ENCODE results near the gene NF1. TPM values are rescaled to one million over a fixed set of nuclear protein-coding genes. Genes with fewer than 3 reads are reported as not detected.

Gene NF1
- total and polyA plus RNA-seq, 2 of the 13 experiments (the other 11 are each of a cell fraction or from before 2014, with no cell fraction given) = 21.5 to 26.5 TPM

DNA sequence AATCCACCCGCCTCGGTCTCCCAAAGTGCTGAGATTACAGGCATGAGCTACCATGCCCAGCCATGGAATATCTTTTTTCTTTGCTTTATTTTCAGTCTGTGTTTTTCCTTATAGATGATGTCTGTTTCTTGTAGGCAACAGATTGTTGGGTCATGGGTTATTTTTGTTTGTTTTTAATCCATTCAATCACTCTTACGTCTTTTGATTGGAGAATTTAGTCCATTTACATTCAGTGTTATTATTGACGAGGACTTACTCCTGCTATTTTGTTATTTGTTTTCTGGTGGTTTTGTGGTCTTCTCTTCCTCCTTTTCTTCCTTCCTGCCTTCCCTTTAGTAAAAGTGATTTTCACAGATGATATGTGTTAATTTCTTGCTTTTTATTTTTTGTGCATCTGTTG is 146.3 kb downstream of the NF1 start:
- H3K9ac ChIP-seq (ENCODE audit: insufficient read depth, low read depth, low read length) = no peak overlapping the region
- H3K27me3 ChIP-seq (ENCODE audit: control insufficient read depth in 1 of 2, insufficient read depth in 2 of 2, low read length in 2 of 2) = no peaks in the 10 kb centered on the region
- in situ Hi-C loops (cut with HindIII; ENCODE audit: extremely low pct_ligation_motif_present, low pct_unique_long_range_greater_than_20kb) = no loop called here
- H4K20me1 ChIP-seq (ENCODE audit: insufficient read depth, low read length) = no peaks in the 10 kb centered on the region; the same call in 1 of the 2 replicates
- no peaks in the 10 kb centered on the region for H3K9me3 ChIP-seq (ENCODE audit: low read length)
- intact Hi-C loops (cut with micrococcal nuclease; ENCODE audit: unreplicated experiment) = no loop called here
- WGBS (ENCODE audit: low lambda C conversion rate) = 94% methylated on average over 4 of the region's 4 CpGs
- no peaks in the 10 kb centered on the region for H3K79me2 ChIP-seq (ENCODE audit: insufficient read depth, low read length)
- H3K27ac ChIP-seq (ENCODE audit: extremely low read length, insufficient read depth, low read length) = no peak overlapping the region
- CTCF ChIA-PET (ENCODE audit: low intra/inter-chr PET ratio, low total read pairs) = no interaction called here
- BruUV-seq (replicated peaks) = no TSS peak
- H3K36me3 ChIP-seq (replicated peaks in 1 of 2; ENCODE audit: control insufficient read depth in 1 of 2, insufficient read depth in 2 of 2, low read length in 2 of 2) = peaks cover 13 to 46% of the 10 kb centered on the region in 2 experiments
- no peak overlapping the region for H3K4me3 ChIP-seq (replicated peaks in 1 of 3; ENCODE audit: insufficient read depth in 1 of 3, low read depth in 2 of 3, low read length in 3 of 3)
- no peaks in the 10 kb centered on the region for H3K4me1 ChIP-seq (ENCODE audit: insufficient read depth, low read length)
- no peak for DNase-seq (ENCODE audit: low spot score)
- no peak overlapping the region for H3K4me2 ChIP-seq (ENCODE audit: low read depth, low read length)
- POLR2A ChIA-PET = no interaction called here
- H2AFZ ChIP-seq (ENCODE audit: low read length) = no peak overlapping the region
- ATAC-seq = no peak
- no peak for FAIRE-seq
- TF ChIP-seq ZNF678 (CRISPR knock-in tag; IDR thresholded peaks at IDR 0.05) = no peak
- no peak for TF ChIP-seq ZNF724P (CRISPR knock-in tag; IDR thresholded peaks at IDR 0.05; ENCODE audit: borderline replicate concordance)
- no peak for TF ChIP-seq ZNF746 (CRISPR knock-in tag; IDR thresholded peaks at IDR 0.05)
- TF ChIP-seq, protein P1, sequence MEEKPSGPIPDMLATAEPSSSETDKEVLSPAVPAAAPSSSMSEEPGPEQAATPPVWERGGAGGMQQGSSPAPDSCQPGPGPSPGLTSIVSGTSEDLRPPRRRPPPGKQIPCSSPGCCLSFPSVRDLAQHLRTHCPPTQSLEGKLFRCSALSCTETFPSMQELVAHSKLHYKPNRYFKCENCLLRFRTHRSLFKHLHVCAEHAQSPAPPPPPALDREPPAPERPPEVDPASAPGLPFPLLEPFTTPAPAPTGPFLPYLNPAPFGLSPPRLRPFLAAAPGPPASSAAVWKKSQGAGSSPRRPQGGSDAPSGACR (CRISPR knock-in tag; IDR thresholded peaks at IDR 0.05) = no peak
- no peak for TF ChIP-seq TOE1 (CRISPR knock-in tag; IDR thresholded peaks at IDR 0.05)
- no peak for TF ChIP-seq ZBTB42 (CRISPR knock-in tag; IDR thresholded peaks at IDR 0.05)
- TF ChIP-seq, protein P2, sequence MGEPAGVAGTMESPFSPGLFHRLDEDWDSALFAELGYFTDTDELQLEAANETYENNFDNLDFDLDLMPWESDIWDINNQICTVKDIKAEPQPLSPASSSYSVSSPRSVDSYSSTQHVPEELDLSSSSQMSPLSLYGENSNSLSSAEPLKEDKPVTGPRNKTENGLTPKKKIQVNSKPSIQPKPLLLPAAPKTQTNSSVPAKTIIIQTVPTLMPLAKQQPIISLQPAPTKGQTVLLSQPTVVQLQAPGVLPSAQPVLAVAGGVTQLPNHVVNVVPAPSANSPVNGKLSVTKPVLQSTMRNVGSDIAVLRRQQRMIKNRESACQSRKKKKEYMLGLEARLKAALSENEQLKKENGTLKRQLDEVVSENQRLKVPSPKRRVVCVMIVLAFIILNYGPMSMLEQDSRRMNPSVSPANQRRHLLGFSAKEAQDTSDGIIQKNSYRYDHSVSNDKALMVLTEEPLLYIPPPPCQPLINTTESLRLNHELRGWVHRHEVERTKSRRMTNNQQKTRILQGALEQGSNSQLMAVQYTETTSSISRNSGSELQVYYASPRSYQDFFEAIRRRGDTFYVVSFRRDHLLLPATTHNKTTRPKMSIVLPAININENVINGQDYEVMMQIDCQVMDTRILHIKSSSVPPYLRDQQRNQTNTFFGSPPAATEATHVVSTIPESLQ (CRISPR knock-in tag; conservative IDR thresholded peaks at IDR 0.05) = no peak
- no peak for TF ChIP-seq ZNF567 (CRISPR knock-in tag; IDR thresholded peaks at IDR 0.05; ENCODE audit: borderline replicate concordance)
- TF ChIP-seq, protein P3, sequence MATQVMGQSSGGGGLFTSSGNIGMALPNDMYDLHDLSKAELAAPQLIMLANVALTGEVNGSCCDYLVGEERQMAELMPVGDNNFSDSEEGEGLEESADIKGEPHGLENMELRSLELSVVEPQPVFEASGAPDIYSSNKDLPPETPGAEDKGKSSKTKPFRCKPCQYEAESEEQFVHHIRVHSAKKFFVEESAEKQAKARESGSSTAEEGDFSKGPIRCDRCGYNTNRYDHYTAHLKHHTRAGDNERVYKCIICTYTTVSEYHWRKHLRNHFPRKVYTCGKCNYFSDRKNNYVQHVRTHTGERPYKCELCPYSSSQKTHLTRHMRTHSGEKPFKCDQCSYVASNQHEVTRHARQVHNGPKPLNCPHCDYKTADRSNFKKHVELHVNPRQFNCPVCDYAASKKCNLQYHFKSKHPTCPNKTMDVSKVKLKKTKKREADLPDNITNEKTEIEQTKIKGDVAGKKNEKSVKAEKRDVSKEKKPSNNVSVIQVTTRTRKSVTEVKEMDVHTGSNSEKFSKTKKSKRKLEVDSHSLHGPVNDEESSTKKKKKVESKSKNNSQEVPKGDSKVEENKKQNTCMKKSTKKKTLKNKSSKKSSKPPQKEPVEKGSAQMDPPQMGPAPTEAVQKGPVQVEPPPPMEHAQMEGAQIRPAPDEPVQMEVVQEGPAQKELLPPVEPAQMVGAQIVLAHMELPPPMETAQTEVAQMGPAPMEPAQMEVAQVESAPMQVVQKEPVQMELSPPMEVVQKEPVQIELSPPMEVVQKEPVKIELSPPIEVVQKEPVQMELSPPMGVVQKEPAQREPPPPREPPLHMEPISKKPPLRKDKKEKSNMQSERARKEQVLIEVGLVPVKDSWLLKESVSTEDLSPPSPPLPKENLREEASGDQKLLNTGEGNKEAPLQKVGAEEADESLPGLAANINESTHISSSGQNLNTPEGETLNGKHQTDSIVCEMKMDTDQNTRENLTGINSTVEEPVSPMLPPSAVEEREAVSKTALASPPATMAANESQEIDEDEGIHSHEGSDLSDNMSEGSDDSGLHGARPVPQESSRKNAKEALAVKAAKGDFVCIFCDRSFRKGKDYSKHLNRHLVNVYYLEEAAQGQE (IDR thresholded peaks at IDR 0.05; ENCODE audit: borderline replicate concordance in 1 of 2, low read depth in 1 of 2, low read length in 2 of 2) = no peak
- TF ChIP-seq ZFP36 (IDR thresholded peaks at IDR 0.05; ENCODE audit: borderline replicate concordance, low read depth, low read length, partially characterized antibody) = no peak
- TF ChIP-seq ZNF709 (CRISPR knock-in tag; IDR thresholded peaks at IDR 0.05) = no peak
- no peak for TF ChIP-seq ZNF790 (CRISPR knock-in tag; IDR thresholded peaks at IDR 0.05; ENCODE audit: borderline replicate concordance)
- TF ChIP-seq ZNF780A (CRISPR knock-in tag; IDR thresholded peaks at IDR 0.05) = no peak
- no peak for TF ChIP-seq TP53 (CRISPR knock-in tag; conservative IDR thresholded peaks at IDR 0.05)
